Endodermal cell (in vitro differentiated cells): ENCODE results near the gene SMAD3. TPM values are rescaled to one million over a fixed set of nuclear protein-coding genes. Genes with fewer than 3 reads are reported as not detected.

Experiments used
- DNase-seq: peaks from one replicate; pipeline ENCODE4 v3.0.0-alpha.2; 2017
- H3K27ac ChIP-seq: 2 replicates; pipeline ENCODE4 v1.5.1; 2013; ENCODE audit warnings: mild to moderate bottlenecking, low read depth, low read length, moderate library complexity
- H3K27me3 ChIP-seq: 2 replicates; pipeline ENCODE4 v1.6.1; 2013; ENCODE audit warnings: mild to moderate bottlenecking, low read length, moderate library complexity; ENCODE audit not compliant: insufficient read depth, control insufficient read depth, poor library complexity, severe bottlenecking
- H3K36me3 ChIP-seq: 2 replicates; pipeline ENCODE4 v1.7.0; 2013; ENCODE audit warnings: mild to moderate bottlenecking, low read length, moderate library complexity; ENCODE audit not compliant: control insufficient read depth, insufficient read depth
- H3K4me1 ChIP-seq: one replicate; pipeline ENCODE4 v1.7.0; 2013; ENCODE audit warnings: low read length; ENCODE audit not compliant: control insufficient read depth, insufficient read depth
- H3K4me3 ChIP-seq: 2 replicates; pipeline ENCODE4 v1.5.1; 2013; ENCODE audit warnings: mild to moderate bottlenecking, low read length, moderate library complexity
- H3K9ac ChIP-seq: 2 replicates; pipeline ENCODE4 v1.6.1; 2013; ENCODE audit warnings: mild to moderate bottlenecking, low read length, moderate library complexity; ENCODE audit not compliant: poor library complexity, severe bottlenecking; ENCODE audit errors: extremely low read depth
- H3K9me3 ChIP-seq: 2 replicates; pipeline ENCODE4 v1.6.1; 2013; ENCODE audit warnings: mild to moderate bottlenecking, low read length, moderate library complexity; ENCODE audit not compliant: control insufficient read depth
- H3K27ac Mint-ChIP-seq: 2 replicates; pipeline ENCODE4 v1.8.0; 2020; ENCODE audit warnings: mixed read lengths
- H3K27me3 Mint-ChIP-seq: 2 replicates; pipeline ENCODE4 v1.8.0; 2021; ENCODE audit warnings: mild to moderate bottlenecking, mixed read lengths; ENCODE audit not compliant: insufficient read depth
- H3K36me3 Mint-ChIP-seq: 2 replicates; pipeline ENCODE4 v1.8.0; 2020; ENCODE audit warnings: low read depth, mixed read lengths
- H3K4me1 Mint-ChIP-seq: 2 replicates; pipeline ENCODE4 v1.8.0; 2020; ENCODE audit warnings: mixed read lengths
- H3K4me3 Mint-ChIP-seq: 2 replicates; pipeline ENCODE4 v1.8.0; 2020; ENCODE audit warnings: mild to moderate bottlenecking, moderate library complexity, mixed read lengths
- H3K9me3 Mint-ChIP-seq: 2 replicates; pipeline ENCODE4 v1.8.0; 2020; ENCODE audit warnings: mild to moderate bottlenecking, mixed read lengths
- CTCF ChIP-seq: fragments of 200-600 bp; sonication (generic); conservative IDR thresholded peaks from 2 replicates; pipeline ENCODE4 v1.5.0; 2021; ENCODE audit warnings: antibody characterized with exemption, mild to moderate bottlenecking
- WGBS, 2 experiments: methylation state at CpG; one replicate each; pipeline versions ENCODE4 v1.1.5 to v1.1.7; 2013; ENCODE audit warnings: missing lambda C conversion rate in 2 of 2, mixed read lengths in 1 of 2; ENCODE audit not compliant: insufficient coverage in 1 of 2, insufficient read length in 1 of 2; 5-methylcytosine and 5-hydroxymethylcytosine counted together
- total RNA-seq, 2 donors: library from RNA; stranded (reverse); fragmentation: NEBNext Ultra II Directional in 1 of 2; extraction: Animal tissue kit (Norgen Biotek cat#: 25700) in 1 of 2; gene quantifications; 2 replicates in 1 of 2; 3 replicates in 1 of 2; pipeline ENCODE4 v1.2.1, GENCODE V29; 2021

Gene SMAD3
- total RNA-seq, 2 donors from 2014 or later: 7.8 to 9.6 TPM

GRCh38 chr15:67031331-67031730, 34.1 kb upstream of the SMAD3 start:
- no peak for TF ChIP-seq CTCF
- no peak for DNase-seq

GRCh38 chr15:67032608-67033007, 32.8 kb upstream of the SMAD3 start:
- peaks cover 24% of the 10 kb centered on the region for H3K27me3 Mint-ChIP-seq
- no peaks in the 10 kb centered on the region for H3K36me3 Mint-ChIP-seq
- Histone ChIP-seq H3K9me3 (no peaks in the 10 kb centered on the region), H3K9ac (no peak overlapping the region), H3K27ac (no peak overlapping the region), H3K4me3 (no peak overlapping the region), H3K36me3 (no peaks in the 10 kb centered on the region), H3K27me3 (peaks cover 43% of the 10 kb centered on the region), H3K4me1 (peaks cover 5% of the 10 kb centered on the region)
- no peaks in the 10 kb centered on the region for H3K9me3 Mint-ChIP-seq
- WGBS, 2 experiments: 95 to 100% methylated on average over 1 to 3 of the region's 3 CpGs
- no peak overlapping the region for H3K4me3 Mint-ChIP-seq
- no peak overlapping the region for H3K27ac Mint-ChIP-seq
- peaks cover 20% of the 10 kb centered on the region for H3K4me1 Mint-ChIP-seq
- TF ChIP-seq CTCF: no peak
- no peak for DNase-seq

More at GRCh38 chr15:67031331-67031730, 34.1 kb upstream of the SMAD3 start:
- Mint-ChIP-seq H3K4me1 (peaks cover 20% of the 10 kb centered on the region), H3K27me3 (peaks cover 18% of the 10 kb centered on the region), H3K27ac (no peak overlapping the region), H3K4me3 (no peak overlapping the region), H3K9me3 (no peaks in the 10 kb centered on the region), H3K36me3 (no peaks in the 10 kb centered on the region)
- Histone ChIP-seq H3K27me3 (peaks cover 43% of the 10 kb centered on the region), H3K9me3 (no peaks in the 10 kb centered on the region), H3K4me3 (no peak overlapping the region), H3K9ac (no peak overlapping the region), H3K4me1 (peaks cover 5% of the 10 kb centered on the region), H3K27ac (no peak overlapping the region), H3K36me3 (no peaks in the 10 kb centered on the region)

GRCh38 chr15:67033012-67033411, 32.4 kb upstream of the SMAD3 start:
- Histone ChIP-seq H3K36me3 (no peaks in the 10 kb centered on the region), H3K9me3 (no peaks in the 10 kb centered on the region), H3K27ac (peak overlapping the region; percentile 41), H3K9ac (no peak overlapping the region), H3K4me3 (no peak overlapping the region), H3K4me1 (peaks cover 5% of the 10 kb centered on the region), H3K27me3 (peaks cover 43% of the 10 kb centered on the region)
- peak overlapping the region; percentile 52 for H3K4me3 Mint-ChIP-seq
- WGBS, 2 experiments: 51 to 61% methylated on average over 5 to 12 of the region's 12 CpGs
- no peaks in the 10 kb centered on the region for H3K36me3 Mint-ChIP-seq
- no peak for TF ChIP-seq CTCF
- H3K27me3 Mint-ChIP-seq: peaks cover 27% of the 10 kb centered on the region
- H3K4me1 Mint-ChIP-seq: peaks cover 20% of the 10 kb centered on the region
- H3K9me3 Mint-ChIP-seq: no peaks in the 10 kb centered on the region
- H3K27ac Mint-ChIP-seq: no peak overlapping the region
- DNase-seq: no peak
